WTC11 (cell line): ENCODE data around the gene MALSU1. TPM values are rescaled to one million over a fixed set of nuclear protein-coding genes. Genes with fewer than 3 reads are reported as not detected.
A peak's percentile ranks its signal among the peaks of the same experiment; 100 is the strongest.

Experiments used
- ATAC-seq: fragments of 200-7000 bp; cut with Tn5 transposase; 2 replicates; pipeline ENCODE4 v1.10.0; 2021; ENCODE audit warnings: mild to moderate bottlenecking, moderate library complexity
- CTCF ChIA-PET: fragments of 300-600 bp; sonication (Branson Sonifier 250); formaldehyde crosslinking; loops from one replicate; lab custom pipeline; 2021; ENCODE audit warnings: antibody characterized with exemption; lab: Charles Lee
- POLR2A ChIA-PET: fragments of 350-600 bp; sonication (Branson Sonifier 250); formaldehyde crosslinking; loops from one replicate; lab custom pipeline; 2021; ENCODE audit warnings: antibody characterized with exemption; lab: Charles Lee
- DNase-seq: peaks from one replicate; pipeline ENCODE4 v3.0.0; 2021; ENCODE audit warnings: low spot score
- H3K27ac Mint-ChIP-seq: 2 replicates; pipeline ENCODE4 v1.8.0; 2021; ENCODE audit warnings: mixed read lengths
- H3K27me3 Mint-ChIP-seq: 2 replicates; pipeline ENCODE4 v1.8.0; 2021; ENCODE audit warnings: low read depth, mild to moderate bottlenecking, moderate library complexity, mixed read lengths
- H3K36me3 Mint-ChIP-seq: 2 replicates; pipeline ENCODE4 v1.8.0; 2021; ENCODE audit warnings: mixed read lengths
- H3K4me1 Mint-ChIP-seq: 2 replicates; pipeline ENCODE4 v1.8.0; 2022; ENCODE audit warnings: mixed read lengths
- H3K4me3 Mint-ChIP-seq: 2 replicates; pipeline ENCODE4 v1.8.0; 2021; ENCODE audit warnings: mild to moderate bottlenecking, moderate library complexity, mixed read lengths
- H3K9me3 Mint-ChIP-seq: 2 replicates; pipeline ENCODE4 v1.8.0; 2021; ENCODE audit warnings: mixed read lengths
- GTF2I ChIP-seq: fragments of 250-450 bp; sonication (Bioruptor Pico); conservative IDR thresholded peaks from 2 replicates; pipeline ENCODE4 v1.4.0; 2021; ENCODE audit warnings: mild to moderate bottlenecking
- JUN ChIP-seq: sonication (generic); formaldehyde crosslinking; IDR thresholded peaks from 2 replicates; pipeline ENCODE4 v1.8.0; 2023; ENCODE audit warnings: mild to moderate bottlenecking, missing genetic modification reagents
- KAT7 ChIP-seq: sonication (generic); formaldehyde crosslinking; IDR thresholded peaks from 2 replicates; pipeline ENCODE4 v1.8.1; 2023; ENCODE audit warnings: missing genetic modification reagents, mild to moderate bottlenecking, borderline replicate concordance
- NR3C1 ChIP-seq: sonication (generic); formaldehyde crosslinking; conservative IDR thresholded peaks from 2 replicates; pipeline ENCODE4 v1.8.1; 2023; ENCODE audit warnings: low read depth, mild to moderate bottlenecking, missing genetic modification reagents
- RELA ChIP-seq: sonication (generic); formaldehyde crosslinking; IDR thresholded peaks from 2 replicates; pipeline ENCODE4 v1.8.1; 2022; ENCODE audit warnings: missing genetic modification reagents, mild to moderate bottlenecking, borderline replicate concordance
- SP1 ChIP-seq: sonication (generic); formaldehyde crosslinking; conservative IDR thresholded peaks from 2 replicates; pipeline ENCODE4 v1.8.1; 2022; ENCODE audit warnings: missing genetic modification reagents
- TP53 ChIP-seq: sonication (generic); formaldehyde crosslinking; IDR thresholded peaks from 2 replicates; pipeline ENCODE4 v1.8.1; 2023; ENCODE audit warnings: mild to moderate bottlenecking, missing genetic modification reagents
- ZNF423 ChIP-seq: fragments of 250-450 bp; sonication (Bioruptor Pico); IDR thresholded peaks from 2 replicates; pipeline ENCODE4 v2.1.2; 2022; ENCODE audit warnings: mild to moderate bottlenecking, moderate library complexity
- total RNA-seq: library from RNA; stranded (reverse); gene quantifications from 3 replicates; pipeline ENCODE4 v1.2.3, GENCODE V29; 2021
- TF ChIP-seq, protein P1 (sequence below): sonication (generic); formaldehyde crosslinking; IDR thresholded peaks from 2 replicates; pipeline ENCODE4 v1.8.0; 2023; ENCODE audit warnings: missing genetic modification reagents
- TF ChIP-seq, protein P2 (sequence below): sonication (generic); formaldehyde crosslinking; IDR thresholded peaks from 2 replicates; pipeline ENCODE4 v1.8.1; 2023; ENCODE audit warnings: mild to moderate bottlenecking, missing genetic modification reagents, borderline replicate concordance
- TF ChIP-seq, protein P3 (sequence below): fragments of 250-450 bp; sonication (Bioruptor Pico); IDR thresholded peaks from 2 replicates; pipeline ENCODE4 v1.9.0; 2021; ENCODE audit warnings: mild to moderate bottlenecking
- TF ChIP-seq, protein P4 (sequence below): sonication (generic); formaldehyde crosslinking; IDR thresholded peaks from 2 replicates; pipeline ENCODE4 v1.8.0; 2022; ENCODE audit warnings: mild to moderate bottlenecking, missing genetic modification reagents
- TF ChIP-seq, protein P5 (sequence below): sonication (generic); formaldehyde crosslinking; IDR thresholded peaks from 2 replicates; pipeline ENCODE4 v1.8.0; 2022; ENCODE audit warnings: mild to moderate bottlenecking, missing genetic modification reagents
- TF ChIP-seq, protein P6 (sequence below): sonication (generic); formaldehyde crosslinking; IDR thresholded peaks from 2 replicates; pipeline ENCODE4 v1.8.1; 2023; ENCODE audit warnings: mild to moderate bottlenecking, missing genetic modification reagents

MALSU1 gene
- total RNA-seq, 1 experiment from 2014 or later = 81.5 TPM

DNA sequence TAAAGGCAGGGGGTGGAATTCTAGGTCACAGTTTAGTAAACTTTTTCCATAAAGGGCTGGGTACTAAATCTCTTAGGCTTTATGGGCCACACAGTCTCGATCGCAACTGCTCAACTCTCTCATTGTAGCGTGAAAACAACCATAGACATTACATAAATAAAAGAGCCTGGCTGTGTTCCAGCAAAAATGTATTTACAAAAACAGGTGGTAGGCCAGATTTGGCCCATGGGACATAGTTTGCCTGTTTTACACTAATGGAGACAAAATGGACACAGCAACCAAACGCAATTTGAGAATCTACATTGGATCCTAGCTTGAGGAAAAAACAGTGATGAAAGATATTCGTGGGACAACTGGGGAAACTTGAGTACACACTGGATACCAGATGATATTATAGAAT lies 23.2 kb upstream of the MALSU1 start (continued):
- TF ChIP-seq, protein P1, sequence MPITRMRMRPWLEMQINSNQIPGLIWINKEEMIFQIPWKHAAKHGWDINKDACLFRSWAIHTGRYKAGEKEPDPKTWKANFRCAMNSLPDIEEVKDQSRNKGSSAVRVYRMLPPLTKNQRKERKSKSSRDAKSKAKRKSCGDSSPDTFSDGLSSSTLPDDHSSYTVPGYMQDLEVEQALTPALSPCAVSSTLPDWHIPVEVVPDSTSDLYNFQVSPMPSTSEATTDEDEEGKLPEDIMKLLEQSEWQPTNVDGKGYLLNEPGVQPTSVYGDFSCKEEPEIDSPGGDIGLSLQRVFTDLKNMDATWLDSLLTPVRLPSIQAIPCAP (CRISPR knock-in tag) = no peak
- TF ChIP-seq, protein P2, sequence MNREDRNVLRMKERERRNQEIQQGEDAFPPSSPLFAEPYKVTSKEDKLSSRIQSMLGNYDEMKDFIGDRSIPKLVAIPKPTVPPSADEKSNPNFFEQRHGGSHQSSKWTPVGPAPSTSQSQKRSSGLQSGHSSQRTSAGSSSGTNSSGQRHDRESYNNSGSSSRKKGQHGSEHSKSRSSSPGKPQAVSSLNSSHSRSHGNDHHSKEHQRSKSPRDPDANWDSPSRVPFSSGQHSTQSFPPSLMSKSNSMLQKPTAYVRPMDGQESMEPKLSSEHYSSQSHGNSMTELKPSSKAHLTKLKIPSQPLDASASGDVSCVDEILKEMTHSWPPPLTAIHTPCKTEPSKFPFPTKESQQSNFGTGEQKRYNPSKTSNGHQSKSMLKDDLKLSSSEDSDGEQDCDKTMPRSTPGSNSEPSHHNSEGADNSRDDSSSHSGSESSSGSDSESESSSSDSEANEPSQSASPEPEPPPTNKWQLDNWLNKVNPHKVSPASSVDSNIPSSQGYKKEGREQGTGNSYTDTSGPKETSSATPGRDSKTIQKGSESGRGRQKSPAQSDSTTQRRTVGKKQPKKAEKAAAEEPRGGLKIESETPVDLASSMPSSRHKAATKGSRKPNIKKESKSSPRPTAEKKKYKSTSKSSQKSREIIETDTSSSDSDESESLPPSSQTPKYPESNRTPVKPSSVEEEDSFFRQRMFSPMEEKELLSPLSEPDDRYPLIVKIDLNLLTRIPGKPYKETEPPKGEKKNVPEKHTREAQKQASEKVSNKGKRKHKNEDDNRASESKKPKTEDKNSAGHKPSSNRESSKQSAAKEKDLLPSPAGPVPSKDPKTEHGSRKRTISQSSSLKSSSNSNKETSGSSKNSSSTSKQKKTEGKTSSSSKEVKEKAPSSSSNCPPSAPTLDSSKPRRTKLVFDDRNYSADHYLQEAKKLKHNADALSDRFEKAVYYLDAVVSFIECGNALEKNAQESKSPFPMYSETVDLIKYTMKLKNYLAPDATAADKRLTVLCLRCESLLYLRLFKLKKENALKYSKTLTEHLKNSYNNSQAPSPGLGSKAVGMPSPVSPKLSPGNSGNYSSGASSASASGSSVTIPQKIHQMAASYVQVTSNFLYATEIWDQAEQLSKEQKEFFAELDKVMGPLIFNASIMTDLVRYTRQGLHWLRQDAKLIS (CRISPR knock-in tag) = no peak
- TF ChIP-seq, protein P3, sequence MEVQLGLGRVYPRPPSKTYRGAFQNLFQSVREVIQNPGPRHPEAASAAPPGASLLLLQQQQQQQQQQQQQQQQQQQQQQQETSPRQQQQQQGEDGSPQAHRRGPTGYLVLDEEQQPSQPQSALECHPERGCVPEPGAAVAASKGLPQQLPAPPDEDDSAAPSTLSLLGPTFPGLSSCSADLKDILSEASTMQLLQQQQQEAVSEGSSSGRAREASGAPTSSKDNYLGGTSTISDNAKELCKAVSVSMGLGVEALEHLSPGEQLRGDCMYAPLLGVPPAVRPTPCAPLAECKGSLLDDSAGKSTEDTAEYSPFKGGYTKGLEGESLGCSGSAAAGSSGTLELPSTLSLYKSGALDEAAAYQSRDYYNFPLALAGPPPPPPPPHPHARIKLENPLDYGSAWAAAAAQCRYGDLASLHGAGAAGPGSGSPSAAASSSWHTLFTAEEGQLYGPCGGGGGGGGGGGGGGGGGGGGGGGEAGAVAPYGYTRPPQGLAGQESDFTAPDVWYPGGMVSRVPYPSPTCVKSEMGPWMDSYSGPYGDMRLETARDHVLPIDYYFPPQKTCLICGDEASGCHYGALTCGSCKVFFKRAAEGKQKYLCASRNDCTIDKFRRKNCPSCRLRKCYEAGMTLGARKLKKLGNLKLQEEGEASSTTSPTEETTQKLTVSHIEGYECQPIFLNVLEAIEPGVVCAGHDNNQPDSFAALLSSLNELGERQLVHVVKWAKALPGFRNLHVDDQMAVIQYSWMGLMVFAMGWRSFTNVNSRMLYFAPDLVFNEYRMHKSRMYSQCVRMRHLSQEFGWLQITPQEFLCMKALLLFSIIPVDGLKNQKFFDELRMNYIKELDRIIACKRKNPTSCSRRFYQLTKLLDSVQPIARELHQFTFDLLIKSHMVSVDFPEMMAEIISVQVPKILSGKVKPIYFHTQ (CRISPR knock-in tag) = no peak
- TF ChIP-seq, protein P4, sequence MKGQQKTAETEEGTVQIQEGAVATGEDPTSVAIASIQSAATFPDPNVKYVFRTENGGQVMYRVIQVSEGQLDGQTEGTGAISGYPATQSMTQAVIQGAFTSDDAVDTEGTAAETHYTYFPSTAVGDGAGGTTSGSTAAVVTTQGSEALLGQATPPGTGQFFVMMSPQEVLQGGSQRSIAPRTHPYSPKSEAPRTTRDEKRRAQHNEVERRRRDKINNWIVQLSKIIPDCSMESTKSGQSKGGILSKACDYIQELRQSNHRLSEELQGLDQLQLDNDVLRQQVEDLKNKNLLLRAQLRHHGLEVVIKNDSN (CRISPR knock-in tag) = no peak
- TF ChIP-seq JUN (CRISPR knock-in tag) = no peak
- no peak for TF ChIP-seq ZNF423 (CRISPR knock-in tag)
- TF ChIP-seq TP53 = no peak
- TF ChIP-seq KAT7 (CRISPR knock-in tag) = no peak
- TF ChIP-seq, protein P5, sequence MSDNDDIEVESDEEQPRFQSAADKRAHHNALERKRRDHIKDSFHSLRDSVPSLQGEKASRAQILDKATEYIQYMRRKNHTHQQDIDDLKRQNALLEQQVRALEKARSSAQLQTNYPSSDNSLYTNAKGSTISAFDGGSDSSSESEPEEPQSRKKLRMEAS (CRISPR knock-in tag) = no peak
- no peak for TF ChIP-seq SP1 (CRISPR knock-in tag)
- no peak for TF ChIP-seq NR3C1

DNA sequence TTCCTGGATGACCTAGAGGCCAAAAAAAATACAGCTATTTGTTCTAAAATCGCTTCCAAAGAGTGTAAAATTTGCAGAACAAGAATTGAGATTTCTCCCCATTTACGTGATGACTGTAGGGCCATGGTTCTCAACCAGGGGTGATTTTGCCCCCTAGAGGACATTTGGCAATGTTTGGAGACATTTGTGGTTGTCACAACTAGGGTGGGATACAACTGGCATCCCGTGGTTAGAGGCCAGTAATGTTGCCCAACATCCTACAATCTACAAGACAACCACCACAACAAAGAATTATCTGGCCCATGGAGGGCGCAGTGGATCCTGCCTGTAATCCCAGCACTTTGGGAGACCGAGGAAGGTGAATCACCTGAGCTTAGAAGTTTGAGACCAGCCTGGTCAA lies 22.8 kb upstream of the MALSU1 start:
- POLR2A ChIA-PET = no interaction called here
- TF ChIP-seq, protein P6, sequence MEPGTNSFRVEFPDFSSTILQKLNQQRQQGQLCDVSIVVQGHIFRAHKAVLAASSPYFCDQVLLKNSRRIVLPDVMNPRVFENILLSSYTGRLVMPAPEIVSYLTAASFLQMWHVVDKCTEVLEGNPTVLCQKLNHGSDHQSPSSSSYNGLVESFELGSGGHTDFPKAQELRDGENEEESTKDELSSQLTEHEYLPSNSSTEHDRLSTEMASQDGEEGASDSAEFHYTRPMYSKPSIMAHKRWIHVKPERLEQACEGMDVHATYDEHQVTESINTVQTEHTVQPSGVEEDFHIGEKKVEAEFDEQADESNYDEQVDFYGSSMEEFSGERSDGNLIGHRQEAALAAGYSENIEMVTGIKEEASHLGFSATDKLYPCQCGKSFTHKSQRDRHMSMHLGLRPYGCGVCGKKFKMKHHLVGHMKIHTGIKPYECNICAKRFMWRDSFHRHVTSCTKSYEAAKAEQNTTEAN (CRISPR knock-in tag) = no peak
- CTCF ChIA-PET = interaction anchor here (0.5 to 1.4 kb wide), 9 partner anchors 10 to 214 kb away, joined by 3 to 4 read pairs (median 3); partner anchors contain the start of gene GPNMB
- no peaks in the 10 kb centered on the region for H3K36me3 Mint-ChIP-seq
- H3K27ac Mint-ChIP-seq = no peak overlapping the region
- H3K4me3 Mint-ChIP-seq = no peak overlapping the region
- ATAC-seq (peak; percentile 49), DNase-seq (peak; percentile 29)
- H3K27me3 Mint-ChIP-seq = no peaks in the 10 kb centered on the region
- H3K9me3 Mint-ChIP-seq = no peaks in the 10 kb centered on the region
- peaks cover 4% of the 10 kb centered on the region for H3K4me1 Mint-ChIP-seq

DNA sequence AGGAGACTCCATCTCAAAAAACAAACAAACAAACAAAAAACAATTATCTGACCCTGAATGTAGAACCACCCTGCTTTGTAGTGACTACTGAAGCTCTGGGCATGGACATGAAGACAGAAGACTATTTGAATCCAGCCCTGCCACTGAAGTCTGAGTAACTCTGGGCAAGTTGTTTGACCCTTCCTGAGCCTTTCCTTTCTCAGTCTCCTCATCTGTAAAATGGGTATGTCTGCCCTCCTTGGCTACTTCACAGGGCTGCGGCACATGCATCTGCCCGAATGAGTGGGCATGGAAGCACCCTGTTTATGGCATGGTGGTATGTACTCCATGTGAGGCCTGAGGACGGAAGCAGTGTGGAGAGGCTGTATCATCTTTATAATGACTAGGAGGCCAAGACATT lies 22.2 kb upstream of the MALSU1 start:
- TF ChIP-seq RELA (no peak), GTF2I (CRISPR knock-in tag) (peak; percentile 82; the same call in 1 of the 2 replicates)
- ChIA-PET CTCF (interaction anchor here (0.8 to 1.4 kb wide), 7 partner anchors 9 to 132 kb away, joined by 3 to 4 read pairs (median 3); partner anchors contain the start of gene GPNMB), POLR2A (no interaction called here)
- H3K4me1 Mint-ChIP-seq = peaks cover 4% of the 10 kb centered on the region
- no peaks in the 10 kb centered on the region for H3K36me3 Mint-ChIP-seq
- H3K9me3 Mint-ChIP-seq = no peaks in the 10 kb centered on the region
- no peak for ATAC-seq
- no peak overlapping the region for H3K4me3 Mint-ChIP-seq
- H3K27me3 Mint-ChIP-seq = no peaks in the 10 kb centered on the region
- DNase-seq = no peak
- no peak overlapping the region; the same call in 1 of the 2 replicates for H3K27ac Mint-ChIP-seq
